NCI-H748 (cell line): Measurements from ENCODE around the gene ERVK3-1.

Experiments
- DNase-seq: peaks from one replicate; lab custom pipeline; 2025; ENCODE audit not compliant: unreplicated experiment; lab: John Stamatoyannopoulos, UW

The ERVK3-1 gene

GRCh38 chr19:58304255-58304654, 922 bp upstream of the ERVK3-1 start:
- no peak for DNase-seq

GRCh38 chr19:58304748-58305064, 471 bp upstream of the ERVK3-1 start:
- DNase-seq, result no peak

GRCh38 chr19:58305932-58306323, 751 bp downstream of the ERVK3-1 start:
- no peak for DNase-seq

- DNase-seq, result no peak
Observed at GRCh38 chr19:58307736-58308135, 2.6 kb downstream of the ERVK3-1 start.

GRCh38 chr19:58310685-58311084, 5.5 kb downstream of the ERVK3-1 start:
- DNase-seq, result peak; percentile 26

GRCh38 chr19:58311345-58311865, 6.2 kb downstream of the ERVK3-1 start:
- no peak for DNase-seq

GRCh38 chr19:58315580-58315979, 10.4 kb downstream of the ERVK3-1 start:
- DNase-seq, result no peak

- DNase-seq, result no peak
Observed at GRCh38 chr19:58317476-58318072, 12.4 kb downstream of the ERVK3-1 start.

GRCh38 chr19:58318297-58318696, 13.1 kb downstream of the ERVK3-1 start:
- no peak for DNase-seq

GRCh38 chr19:58319241-58319640, 14.1 kb downstream of the ERVK3-1 start:
- DNase-seq, result no peak

GRCh38 chr19:58325311-58326022, 20.3 kb downstream of the ERVK3-1 start:
- DNase-seq, result peak; percentile 57

GRCh38 chr19:58326501-58326913, 21.3 kb downstream of the ERVK3-1 start:
- no peak for DNase-seq

GRCh38 chr19:58326914-58327726, 21.9 kb downstream of the ERVK3-1 start, which contains the start of gene ZSCAN22:
Gene ZSCAN22, plus strand, starts transcription at chr19:58326994. Its CDS starts 7,809 bp downstream, at chr19:58334803.
- DNase-seq, result peak; percentile 98

GRCh38 chr19:58328999-58329398, 23.8 kb downstream of the ERVK3-1 start:
- peak; percentile 18 for DNase-seq

- no peak for DNase-seq
Observed at GRCh38 chr19:58330458-58330857, 25.3 kb downstream of the ERVK3-1 start.

GRCh38 chr19:58332697-58333096, 27.5 kb downstream of the ERVK3-1 start:
- DNase-seq, result no peak

- no peak for DNase-seq
Observed at GRCh38 chr19:58334691-58335249, 29.6 kb downstream of the ERVK3-1 start.

- DNase-seq, result no peak
Observed at GRCh38 chr19:58335630-58336029, 30.5 kb downstream of the ERVK3-1 start.

GRCh38 chr19:58336216-58336615, 31.0 kb downstream of the ERVK3-1 start:
- no peak for DNase-seq

- DNase-seq, result no peak
Observed at GRCh38 chr19:58336820-58337219, 31.6 kb downstream of the ERVK3-1 start.

GRCh38 chr19:58338336-58338735, 33.2 kb downstream of the ERVK3-1 start:
- DNase-seq, result no peak
